Lung (tissue), 12 donors: Measurements from ENCODE around the gene CTXN1. TPM values are rescaled to one million over a fixed set of nuclear protein-coding genes. Genes with fewer than 3 reads are reported as not detected.

Experiments
- ATAC-seq: fragments of 200-7000 bp; cut with Tn5 transposase; one replicate; pipeline ENCODE4 v1.9.1; 2020; ENCODE audit warnings: moderate number of reproducible peaks; ENCODE audit not compliant: insufficient read depth, low FRiP score
- DNase-seq, 3 donors: peaks; one replicate each; pipeline ENCODE4 v3.0.0-alpha.2; 2013 to 2017
- H3K27ac ChIP-seq, 2 donors: one replicate each; pipeline ENCODE4 v1.5.1; 2013; ENCODE audit warnings: mild to moderate bottlenecking in 2 of 2, moderate library complexity in 2 of 2, control low read depth in 1 of 2, inconsistent platforms in 1 of 2, low read depth in 1 of 2, low read length in 1 of 2
- H3K27me3 ChIP-seq, 3 donors: one replicate each; pipeline ENCODE4 v1.5.1; 2013; ENCODE audit warnings: low read length in 2 of 3; ENCODE audit not compliant: control insufficient read depth in 3 of 3, insufficient read depth in 3 of 3
- H3K36me3 ChIP-seq, 4 donors: one replicate each; pipeline ENCODE4 v1.5.1; 2013; ENCODE audit warnings: low read length in 4 of 4, mild to moderate bottlenecking in 1 of 4, moderate library complexity in 1 of 4; ENCODE audit not compliant: control insufficient read depth in 4 of 4, insufficient read depth in 4 of 4
- H3K4me1 ChIP-seq, 5 donors: one replicate each; pipeline ENCODE4 v1.5.1; 2013; ENCODE audit warnings: low read length in 5 of 5, mild to moderate bottlenecking in 2 of 5, moderate library complexity in 1 of 5; ENCODE audit not compliant: control insufficient read depth in 5 of 5, insufficient read depth in 5 of 5
- H3K4me3 ChIP-seq: one replicate; pipeline ENCODE4 v1.5.1; 2013; ENCODE audit warnings: mild to moderate bottlenecking, control low read depth, moderate library complexity
- H3K9ac ChIP-seq, 2 donors: one replicate each; pipeline ENCODE4 v1.5.1; 2013; ENCODE audit warnings: low read length in 2 of 2, control low read depth in 1 of 2; ENCODE audit not compliant: insufficient read depth in 1 of 2
- H3K9me3 ChIP-seq, 4 donors: one replicate each; pipeline ENCODE4 v1.5.1; 2013; ENCODE audit warnings: low read length in 3 of 4, mild to moderate bottlenecking in 1 of 4, moderate library complexity in 1 of 4; ENCODE audit not compliant: control insufficient read depth in 4 of 4, insufficient read depth in 3 of 4
- CTCF ChIP-seq: IDR thresholded peaks from 2 replicates; pipeline ENCODE4 v1.5.1; 2012; ENCODE audit warnings: mild to moderate bottlenecking; ENCODE audit errors: control extremely low read depth, extremely low read depth
- WGBS, 2 donors: extraction: QIAGEN DNeasy Blood & Tissue Kit; methylation state at CpG; one replicate each; pipeline ENCODE4 v1.1.7; 2013; 5-methylcytosine and 5-hydroxymethylcytosine counted together
- polyA plus RNA-seq, 2 donors: library from polyadenylated mRNA; stranded (reverse); fragments of 200-250 nt; gene quantifications; one replicate each; pipeline ENCODE4 v1.2.1, GENCODE V29; 2013
- total RNA-seq, 2 donors: library from RNA; depleted of rRNA in 1 of 2; stranded (reverse); fragments of >200 nt in 1 of 2; gene quantifications; one replicate each; pipeline ENCODE4 v1.2.1, GENCODE V29; 2014 to 2021
- donor health status: control.
- donor health status: control.
- donor health status: Bipolar disorder and iron deficiency.
- donor health status: healthy.
- donor health status: DM: yes; HTN: yes; CAD: no.

CTXN1 gene
- total and polyA plus RNA-seq, 4 donors = 4.3 to 25.9 (median 6.9) TPM

- peaks cover 5 to 24% (median 11%) of the 10 kb centered on the region in 4 donors for H3K36me3 ChIP-seq
- ATAC-seq (no peak), DNase-seq (no peak)
- no peak overlapping the region for H3K27ac ChIP-seq
- no peak overlapping the region for H3K9ac ChIP-seq
- no peaks in the 10 kb centered on the region for H3K27me3 ChIP-seq
- no peaks in the 10 kb centered on the region for H3K9me3 ChIP-seq
- H3K4me3 ChIP-seq = no peak overlapping the region
- WGBS, 2 donors = 94 to 96% methylated on average over 13 of the region's 13 CpGs
- H3K4me1 ChIP-seq = peaks cover 0 to 10% (median 0%) of the 10 kb centered on the region in 5 donors
- no peak for TF ChIP-seq CTCF
Observed at GRCh38 chr19:7940841-7941240, 14.9 kb upstream of the CTXN1 start.

GRCh38 chr19:7934766-7935165, 8.8 kb upstream of the CTXN1 start:
- H3K27me3 ChIP-seq = no peaks in the 10 kb centered on the region
- no peak for TF ChIP-seq CTCF
- 93 to 94% methylated on average over 21 of the region's 21 CpGs for WGBS, 2 donors

GRCh38 chr19:7933828-7934725, 8.1 kb upstream of the CTXN1 start:
- no peak overlapping the region for H3K9ac ChIP-seq
- WGBS, 2 donors = 91 to 93% methylated on average over 53 to 55 of the region's 55 CpGs
- DNase-seq (no peak), ATAC-seq (no peak)
- peaks cover 22 to 67% (median 26%) of the 10 kb centered on the region in 4 donors for H3K36me3 ChIP-seq
- H3K4me3 ChIP-seq = no peak overlapping the region
- no peaks in the 10 kb centered on the region for H3K9me3 ChIP-seq
- H3K27ac ChIP-seq = no peak overlapping the region
- peaks cover 0 to 3% (median 0%) of the 10 kb centered on the region in 5 donors for H3K4me1 ChIP-seq
- no peak for TF ChIP-seq CTCF
- H3K27me3 ChIP-seq = no peaks in the 10 kb centered on the region

More at GRCh38 chr19:7934766-7935165, 8.8 kb upstream of the CTXN1 start:
- no peaks in the 10 kb centered on the region for H3K9me3 ChIP-seq
- ATAC-seq = no peak
- H3K36me3 ChIP-seq = peaks cover 23 to 65% (median 26%) of the 10 kb centered on the region in 4 donors
- H3K27ac ChIP-seq = no peak overlapping the region
- H3K4me3 ChIP-seq = no peak overlapping the region
- no peak overlapping the region for H3K9ac ChIP-seq
- peaks cover 0 to 1% (median 0%) of the 10 kb centered on the region in 5 donors for H3K4me1 ChIP-seq
- DNase-seq = no peak
